ENCODE results near the gene HPCAL1. TPM values are rescaled to one million over a fixed set of nuclear protein-coding genes. Genes with fewer than 3 reads are reported as not detected.
A peak's percentile ranks its signal among the peaks of the same experiment; 100 is the strongest.

Gene HPCAL1
- total and polyA plus RNA-seq, 2 of the 8 experiments (the other 6 are each of a cell fraction or from before 2014, with no cell fraction given): 5.8 to 8.6 TPM

GRCh38 chr2:10303694-10304378 is 1.1 kb downstream of the HPCAL1 start (continued):
- no peak for TF ChIP-seq NANOG (IDR thresholded peaks at IDR 0.05; ENCODE audit: insufficient read depth, low read depth, low read length, poor library complexity, severe bottlenecking)
- TF ChIP-seq TAF1 (IDR thresholded peaks at IDR 0.05; ENCODE audit: low read depth, low read length): no peak
- TF ChIP-seq SAP30 (IDR thresholded peaks at IDR 0.05; ENCODE audit: insufficient read depth, insufficient replicate concordance, low read length): no peak
- TF ChIP-seq SP4 (IDR thresholded peaks at IDR 0.05; ENCODE audit: low read length): no peak
- no peak for TF ChIP-seq TBP (IDR thresholded peaks at IDR 0.05; ENCODE audit: low read depth, low read length)
- no peak for TF ChIP-seq BACH1 (IDR thresholded peaks at IDR 0.05; ENCODE audit: low read length)
- no peak for TF ChIP-seq SRF (IDR thresholded peaks at IDR 0.05; ENCODE audit: low read depth, low read length)
- TF ChIP-seq CREB1 (IDR thresholded peaks at IDR 0.05): no peak
- TF ChIP-seq RXRA (IDR thresholded peaks at IDR 0.05; ENCODE audit: insufficient read depth, low read depth, low read length): no peak
- no peak for TF ChIP-seq CEBPB (IDR thresholded peaks at IDR 0.05; ENCODE audit: low read depth, low read length)
- TF ChIP-seq TAF7 (optimal IDR thresholded peaks at IDR 0.05; ENCODE audit: borderline replicate concordance, low read depth, low read length): no peak
- TF ChIP-seq CTCF (IDR thresholded peaks at IDR 0.05; ENCODE audit: control extremely low read depth in 1 of 3, insufficient read depth in 1 of 3, low read depth in 1 of 3, low read length in 3 of 3): peak in 1 of 3 experiments; percentile 24; a peak in 1 of 4 replicates
- TF ChIP-seq FOSL1 (IDR thresholded peaks at IDR 0.05; ENCODE audit: insufficient read depth, low read depth, low read length): no peak
- TF ChIP-seq KDM4A (IDR thresholded peaks at IDR 0.05; ENCODE audit: low read depth, low read length, severe bottlenecking): no peak
- TF ChIP-seq EGR1 (IDR thresholded peaks at IDR 0.05; ENCODE audit: borderline replicate concordance, low read depth, low read length): no peak
- no peak for TF ChIP-seq USF2 (IDR thresholded peaks at IDR 0.05; ENCODE audit: low read length)
- TF ChIP-seq SIN3A (conservative IDR thresholded peaks at IDR 0.05 in 1 of 2, IDR thresholded peaks at IDR 0.05 in 1 of 2; ENCODE audit: low read depth in 1 of 2, low read length in 2 of 2): no peak
